ENCODE measurements around the gene SCYL1. TPM values are rescaled to one million over a fixed set of nuclear protein-coding genes. Genes with fewer than 3 reads are reported as not detected.

SCYL1 gene
- total RNA-seq, 1 experiment from 2014 or later: 54.7 TPM

DNA sequence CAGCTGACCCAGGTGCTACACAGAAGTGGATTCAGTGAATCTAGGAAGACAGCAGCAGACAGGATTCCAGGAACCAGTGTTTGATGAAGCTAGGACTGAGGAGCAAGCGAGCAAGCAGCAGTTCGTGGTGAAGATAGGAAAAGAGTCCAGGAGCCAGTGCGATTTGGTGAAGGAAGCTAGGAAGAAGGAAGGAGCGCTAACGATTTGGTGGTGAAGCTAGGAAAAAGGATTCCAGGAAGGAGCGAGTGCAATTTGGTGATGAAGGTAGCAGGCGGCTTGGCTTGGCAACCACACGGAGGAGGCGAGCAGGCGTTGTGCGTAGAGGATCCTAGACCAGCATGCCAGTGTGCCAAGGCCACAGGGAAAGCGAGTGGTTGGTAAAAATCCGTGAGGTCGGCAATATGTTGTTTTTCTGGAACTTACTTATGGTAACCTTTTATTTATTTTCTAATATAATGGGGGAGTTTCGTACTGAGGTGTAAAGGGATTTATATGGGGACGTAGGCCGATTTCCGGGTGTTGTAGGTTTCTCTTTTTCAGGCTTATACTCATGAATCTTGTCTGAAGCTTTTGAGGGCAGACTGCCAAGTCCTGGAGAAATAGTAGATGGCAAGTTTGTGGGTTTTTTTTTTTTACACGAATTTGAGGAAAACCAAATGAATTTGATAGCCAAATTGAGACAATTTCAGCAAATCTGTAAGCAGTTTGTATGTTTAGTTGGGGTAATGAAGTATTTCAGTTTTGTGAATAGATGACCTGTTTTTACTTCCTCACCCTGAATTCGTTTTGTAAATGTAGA is 24.3 kb upstream of the SCYL1 start:
- Histone ChIP-seq H2BK120ac (ENCODE audit: low read depth, low read length, poor library complexity, severe bottlenecking) (no peak overlapping the region), H3K23me2 (ENCODE audit: insufficient read length, low read depth, low read length, poor library complexity, severe bottlenecking) (peaks cover 27% of the 10 kb centered on the region), H3K23ac (ENCODE audit: insufficient read length, low read depth, low read length) (no peak overlapping the region), H3K14ac (ENCODE audit: insufficient read depth, low read length) (peak overlapping the region; percentile 90), H4K91ac (ENCODE audit: insufficient read length, low read depth, low read length) (no peak overlapping the region), H2AFZ (ENCODE audit: low read length) (no peak overlapping the region), H3K18ac (ENCODE audit: insufficient read length, low read depth, low read length) (peak overlapping the region; percentile 52), H3K9ac (ENCODE audit: extremely low read depth, insufficient read length, low read length) (peak overlapping the region; percentile 97), H3K4me2 (ENCODE audit: insufficient read depth, insufficient read length, low read length) (peak overlapping the region; percentile 95), H2BK15ac (ENCODE audit: low read depth, low read length) (no peak overlapping the region), H3K27ac (ENCODE audit: insufficient read length, low read depth, low read length) (peak overlapping the region; percentile 53), H4K20me1 (ENCODE audit: control insufficient read depth, insufficient read depth, insufficient read length) (no peaks in the 10 kb centered on the region), H3K27me3 (ENCODE audit: insufficient read depth, low read length) (no peaks in the 10 kb centered on the region), H3T11ph (ENCODE audit: low read length) (no peak overlapping the region), H3K79me2 (ENCODE audit: insufficient read depth, low read length) (peaks cover 42% of the 10 kb centered on the region), H3K4me1 (ENCODE audit: insufficient read depth, low read length) (no peaks in the 10 kb centered on the region; the same call in 1 of the 2 replicates), H4K5ac (ENCODE audit: insufficient read length, low read depth, low read length) (no peak overlapping the region), H2BK5ac (ENCODE audit: insufficient read length, low read length) (peak overlapping the region; percentile 43), H2AK5ac (ENCODE audit: insufficient read length, low read length) (no peak overlapping the region), H2BK12ac (ENCODE audit: insufficient read length, low read depth, low read length) (no peak overlapping the region), H4K8ac (replicated peaks; ENCODE audit: insufficient read length, low read depth, low read length) (no peak overlapping the region), H2BK20ac (ENCODE audit: low read depth, low read length, poor library complexity, severe bottlenecking) (no peak overlapping the region), H3K9me3 (ENCODE audit: control insufficient read depth, low read depth, low read length) (no peaks in the 10 kb centered on the region), H3K56ac (ENCODE audit: insufficient read length, low read depth, low read length) (no peak overlapping the region), H3K79me1 (ENCODE audit: insufficient read depth, low read depth, low read length, poor library complexity, severe bottlenecking) (no peaks in the 10 kb centered on the region), H3K4ac (ENCODE audit: low read depth, low read length) (no peak overlapping the region)
- DNase-seq: no peak
- Mint-ChIP-seq H3K4me1 (peaks cover 30 to 50% of the 10 kb centered on the region in 2 experiments), H3K4me3 (no peak overlapping the region), H3K9me3 (peaks cover 2 to 3% of the 10 kb centered on the region in 2 experiments; a peak in 3 of 5 replicates), H3K27me3 (ENCODE audit: low read depth) (no peaks in the 10 kb centered on the region), H3K27ac (no peak overlapping the region; a peak in 1 of 7 replicates), H3K36me3 (ENCODE audit: insufficient read depth in 1 of 3, low read depth in 3 of 3) (peaks cover 0 to 22% (median 20%) of the 10 kb centered on the region in 3 experiments; a peak in 5 of 7 replicates)
- TF ChIP-seq, protein P1, sequence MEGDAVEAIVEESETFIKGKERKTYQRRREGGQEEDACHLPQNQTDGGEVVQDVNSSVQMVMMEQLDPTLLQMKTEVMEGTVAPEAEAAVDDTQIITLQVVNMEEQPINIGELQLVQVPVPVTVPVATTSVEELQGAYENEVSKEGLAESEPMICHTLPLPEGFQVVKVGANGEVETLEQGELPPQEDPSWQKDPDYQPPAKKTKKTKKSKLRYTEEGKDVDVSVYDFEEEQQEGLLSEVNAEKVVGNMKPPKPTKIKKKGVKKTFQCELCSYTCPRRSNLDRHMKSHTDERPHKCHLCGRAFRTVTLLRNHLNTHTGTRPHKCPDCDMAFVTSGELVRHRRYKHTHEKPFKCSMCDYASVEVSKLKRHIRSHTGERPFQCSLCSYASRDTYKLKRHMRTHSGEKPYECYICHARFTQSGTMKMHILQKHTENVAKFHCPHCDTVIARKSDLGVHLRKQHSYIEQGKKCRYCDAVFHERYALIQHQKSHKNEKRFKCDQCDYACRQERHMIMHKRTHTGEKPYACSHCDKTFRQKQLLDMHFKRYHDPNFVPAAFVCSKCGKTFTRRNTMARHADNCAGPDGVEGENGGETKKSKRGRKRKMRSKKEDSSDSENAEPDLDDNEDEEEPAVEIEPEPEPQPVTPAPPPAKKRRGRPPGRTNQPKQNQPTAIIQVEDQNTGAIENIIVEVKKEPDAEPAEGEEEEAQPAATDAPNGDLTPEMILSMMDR (conservative IDR thresholded peaks at IDR 0.05): no peak
- no CpG with 5 or more reads among the region's 20 CpGs for WGBS (ENCODE audit: extremely low coverage, insufficient read length, low lambda C conversion rate)
